Activated gamma-delta T cell treated with Interleukin-2 at 50 U/mL for 16 hours (primary cell): ENCODE results near the gene SRP9.
"Not testable (repeated sequence)": the region's sequence is repeated elsewhere in the genome, so short reads cannot be mapped to it uniquely, and the experiment has no call there.

Experiments
- DNase-seq: peaks from one replicate; pipeline ENCODE4 v3.0.0-alpha.2; 2020

The SRP9 gene

DNA sequence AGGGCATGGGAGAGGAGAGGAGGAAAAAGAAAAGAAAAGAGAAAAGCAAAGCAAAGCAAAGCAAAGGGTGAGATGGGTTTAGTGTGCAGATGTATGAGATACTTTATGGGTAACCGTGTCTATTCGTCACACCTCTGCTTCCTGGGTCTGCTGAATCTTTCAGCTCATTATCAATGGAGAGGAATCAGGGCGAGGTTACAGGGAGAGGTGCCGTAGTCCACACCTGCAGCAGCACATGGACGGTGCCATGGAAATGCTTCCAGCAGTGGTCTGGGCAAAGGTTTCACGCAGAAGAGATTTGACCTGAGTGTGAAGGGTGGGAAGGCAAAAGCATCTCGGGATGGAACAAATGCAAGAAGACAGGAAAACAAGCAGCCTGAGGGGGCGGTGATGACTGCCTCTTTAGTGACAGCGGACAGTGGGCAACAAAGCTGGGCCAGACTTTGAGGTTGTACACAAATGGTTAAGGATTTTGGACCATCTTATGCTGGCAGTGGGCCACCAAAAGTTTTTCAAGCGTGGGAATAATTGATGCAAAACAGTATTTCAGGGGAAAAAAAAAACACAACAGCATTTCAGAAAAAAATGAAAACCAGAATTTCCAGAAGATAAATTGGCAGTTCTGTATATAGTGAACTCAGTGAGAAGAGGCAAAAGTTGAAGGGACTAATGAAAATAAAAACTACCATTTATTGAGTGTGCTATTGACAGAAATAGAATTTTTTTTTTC lies 19.5 kb upstream of the SRP9 start:
- DNase-seq = no peak

DNA sequence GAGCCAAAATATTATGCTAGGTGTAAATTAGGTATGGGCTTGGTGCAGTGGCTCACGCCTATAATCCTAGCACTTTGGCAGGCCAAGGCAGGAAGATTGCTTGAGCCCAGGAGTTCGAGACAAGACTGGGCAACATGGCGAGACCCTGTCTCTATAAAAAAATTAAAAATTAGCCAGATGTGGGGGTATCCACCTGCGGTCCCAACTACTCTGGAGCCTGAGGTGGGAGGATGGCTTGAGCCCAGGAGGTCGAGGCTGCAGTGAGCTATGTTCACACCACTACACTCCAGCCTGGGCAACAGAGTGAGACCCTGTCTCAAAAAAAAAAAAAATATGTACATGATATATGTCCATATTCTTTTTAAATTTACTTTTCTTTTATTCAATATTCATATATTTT lies 17.7 kb upstream of the SRP9 start:
- not testable (repeated sequence) for DNase-seq

- no peak for DNase-seq
Observed at GRCh38 chr1:225760531-225760930, 17.1 kb upstream of the SRP9 start.

- DNase-seq = not testable (repeated sequence)
Observed at GRCh38 chr1:225761395-225761794, 16.2 kb upstream of the SRP9 start.

DNA sequence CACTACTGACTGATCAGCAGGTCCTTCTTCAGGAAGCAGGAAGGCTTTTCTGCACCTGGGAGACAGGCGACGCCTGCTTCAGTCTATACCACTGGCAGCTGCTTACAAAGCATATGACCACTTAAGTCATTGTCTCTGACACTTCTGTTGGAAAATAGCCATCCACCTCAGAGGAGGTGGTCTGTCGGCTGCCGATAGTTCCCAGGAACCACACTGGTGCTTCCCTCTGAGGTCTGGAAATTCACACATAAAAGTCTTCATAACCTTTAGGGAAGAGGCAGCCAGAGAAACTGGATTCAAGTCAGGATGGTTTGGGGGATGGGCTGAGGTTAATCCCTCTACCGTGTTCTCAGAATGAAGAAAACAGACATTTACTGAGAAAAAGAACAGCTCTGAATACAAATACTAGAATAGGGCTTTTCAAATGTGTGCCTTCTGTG lies 15.6 kb upstream of the SRP9 start:
- no peak for DNase-seq

- DNase-seq = no peak
Observed at GRCh38 chr1:225762444-225762843, 15.2 kb upstream of the SRP9 start.

DNA sequence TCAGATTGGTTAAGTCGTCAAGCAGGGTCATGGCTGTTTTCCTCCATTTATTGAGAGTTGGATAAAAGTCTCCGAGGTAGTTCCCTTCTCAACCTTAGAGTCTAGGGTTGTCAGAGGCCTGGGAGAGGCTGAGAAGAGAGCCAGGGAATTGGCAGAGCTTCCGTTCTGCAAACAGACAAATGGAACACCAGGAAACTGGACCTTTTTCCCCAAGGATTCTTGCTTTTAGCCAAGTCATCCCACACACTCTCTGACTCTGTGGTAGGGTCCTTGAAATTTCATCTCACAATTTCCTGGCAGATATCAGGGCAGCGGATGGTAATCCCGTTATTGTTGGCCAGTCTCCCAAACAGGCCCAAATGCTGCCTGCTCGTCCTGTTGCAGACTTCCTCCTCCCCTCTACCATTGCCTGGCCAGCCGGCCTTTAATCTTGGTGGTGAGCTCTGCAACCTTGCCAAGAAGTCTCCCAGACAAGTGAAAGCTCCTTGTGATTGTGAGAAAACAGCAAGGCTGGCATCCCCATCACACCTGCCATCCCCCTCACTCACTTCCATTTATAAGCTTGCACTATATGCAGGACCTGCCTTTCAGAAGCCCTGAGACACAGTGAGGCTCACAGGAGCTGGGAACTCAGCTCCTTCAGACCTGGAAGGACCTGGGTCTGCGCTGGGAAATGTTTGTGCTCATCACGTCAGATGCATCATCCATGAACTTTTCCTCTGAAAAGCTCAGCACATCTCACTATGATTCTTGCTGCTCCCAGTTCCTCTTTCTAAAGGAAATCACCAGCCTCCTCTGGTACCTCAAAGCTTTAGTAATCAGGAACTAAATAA lies 13.7 kb upstream of the SRP9 start:
- DNase-seq = no peak

DNA sequence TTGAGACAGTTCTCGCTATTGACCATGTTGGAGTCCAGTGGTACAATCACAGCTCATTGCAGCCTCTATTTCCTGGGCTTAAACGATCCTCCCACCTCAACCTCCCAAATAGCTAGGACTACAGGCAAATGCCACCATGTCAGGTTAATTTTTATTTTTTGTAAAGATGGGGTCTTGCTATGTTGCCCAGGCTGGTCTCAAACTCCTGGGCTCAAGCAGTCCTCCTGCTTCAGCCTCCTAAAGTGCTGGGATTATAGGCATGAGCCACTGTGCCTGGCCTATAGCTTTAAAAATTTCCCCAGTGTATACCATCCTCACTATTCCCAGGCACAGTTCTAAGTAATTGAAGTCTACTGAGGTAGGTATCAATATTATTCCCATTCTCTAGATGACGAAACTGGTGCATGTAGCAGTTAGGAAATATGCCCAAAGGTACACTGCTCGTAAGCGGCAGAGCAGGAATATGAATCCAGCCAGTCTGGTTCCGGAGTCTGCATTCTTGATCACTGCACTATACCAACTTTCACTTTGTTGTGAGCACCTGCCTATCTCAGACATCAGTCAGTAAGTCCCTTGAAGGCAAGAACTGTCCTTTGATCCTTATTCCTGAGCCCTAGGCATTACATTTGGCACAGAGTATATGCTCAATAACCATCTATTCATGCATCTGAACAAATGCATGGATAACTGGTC lies 11.5 kb upstream of the SRP9 start:
- DNase-seq = no peak

- no peak for DNase-seq
Observed at GRCh38 chr1:225766967-225767633, 10.5 kb upstream of the SRP9 start.

DNA sequence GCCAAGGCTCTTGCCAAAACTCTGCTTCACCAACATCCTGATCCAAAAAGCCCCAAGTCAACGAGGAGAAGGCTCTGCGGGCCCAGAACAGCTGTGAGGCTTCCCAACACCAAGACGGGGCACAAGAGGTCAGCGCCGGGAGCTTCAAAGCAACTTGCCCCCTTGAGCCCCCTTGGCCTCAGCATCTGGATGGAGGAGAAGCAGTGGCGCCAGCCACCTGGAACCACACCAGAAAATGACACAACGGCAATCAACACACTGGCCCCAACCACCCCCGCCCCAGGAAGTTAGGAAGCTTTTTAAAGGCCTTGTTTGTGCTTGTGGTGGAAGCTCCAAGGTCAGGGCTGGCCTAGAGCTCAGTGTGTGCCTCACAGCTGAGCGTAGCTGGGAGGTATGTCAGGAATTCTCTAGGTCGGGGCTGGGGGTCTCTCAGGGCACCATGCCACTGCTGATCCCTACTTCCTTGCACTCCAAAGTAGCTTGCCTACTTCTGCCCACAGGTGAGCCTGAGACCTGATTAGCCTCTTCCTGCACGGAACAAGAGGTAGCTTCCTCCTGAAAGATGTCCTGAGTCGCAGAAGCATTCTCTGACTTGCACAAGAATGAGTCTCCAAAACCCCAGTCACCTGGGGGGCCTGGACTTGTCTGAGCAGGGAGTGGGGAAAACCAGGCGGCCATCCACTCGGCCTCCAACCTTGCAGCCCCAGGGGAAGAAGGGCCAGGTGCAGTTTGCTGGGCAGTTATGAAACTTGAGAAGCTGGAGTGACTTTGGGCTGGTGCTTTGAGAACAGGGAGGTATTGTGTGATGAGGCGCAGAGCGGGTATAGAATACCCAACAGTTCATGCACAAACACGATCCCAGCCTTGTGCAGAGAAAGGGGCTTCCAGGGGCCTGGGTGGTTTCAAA lies 9.7 kb upstream of the SRP9 start:
- no peak for DNase-seq

GRCh38 chr1:225768662-225769426 lies 8.8 kb upstream of the SRP9 start:
- DNase-seq = no peak

- DNase-seq = no peak
Observed at GRCh38 chr1:225769687-225770086, 7.9 kb upstream of the SRP9 start.

- no peak for DNase-seq
Observed at GRCh38 chr1:225770561-225771248, 6.9 kb upstream of the SRP9 start.

- DNase-seq = no peak
Observed at GRCh38 chr1:225771661-225772322, 5.8 kb upstream of the SRP9 start.

DNA sequence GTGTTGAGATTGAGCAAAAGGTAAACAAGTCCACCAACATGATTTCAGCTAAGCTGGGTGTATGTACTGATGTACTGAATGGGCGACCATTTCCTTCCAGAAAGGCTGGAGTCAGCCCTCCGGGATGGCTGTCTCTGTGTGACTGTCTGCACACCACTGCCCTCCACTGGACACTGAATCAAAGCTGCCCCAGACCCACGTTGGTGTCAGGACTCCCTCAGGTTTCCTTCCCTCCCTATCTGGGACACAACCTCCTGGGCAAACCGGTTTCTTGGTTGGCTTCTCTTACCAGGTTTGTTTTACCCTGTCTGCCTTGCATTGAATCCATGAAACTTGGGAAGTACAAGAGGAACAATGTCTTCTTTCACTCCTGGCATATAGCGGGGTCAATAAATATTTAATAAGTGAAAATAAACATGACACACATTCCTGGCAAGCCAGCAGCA lies 5.3 kb upstream of the SRP9 start:
- DNase-seq = no peak

DNA sequence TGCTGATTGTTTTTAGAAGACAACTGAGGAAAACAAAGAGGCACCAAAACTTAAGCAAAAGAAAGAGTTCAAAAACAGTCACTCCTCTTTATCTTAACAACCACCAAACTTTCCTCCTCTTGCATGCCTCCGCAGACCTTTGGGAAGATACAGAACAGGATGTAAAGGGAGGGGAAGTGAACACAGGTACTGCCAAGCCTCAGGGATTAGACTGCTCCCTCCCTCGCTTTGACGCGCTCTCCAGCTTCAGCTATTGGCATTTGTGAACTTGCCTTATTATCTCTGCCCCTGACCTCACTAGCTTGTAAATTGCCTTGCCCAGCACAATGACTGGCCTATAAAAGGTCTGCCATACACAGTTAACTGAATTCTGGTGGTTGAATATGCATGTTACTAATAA lies 4.8 kb upstream of the SRP9 start:
- DNase-seq = no peak

GRCh38 chr1:225774281-225775147 lies 3.1 kb upstream of the SRP9 start:
- DNase-seq = no peak

DNA sequence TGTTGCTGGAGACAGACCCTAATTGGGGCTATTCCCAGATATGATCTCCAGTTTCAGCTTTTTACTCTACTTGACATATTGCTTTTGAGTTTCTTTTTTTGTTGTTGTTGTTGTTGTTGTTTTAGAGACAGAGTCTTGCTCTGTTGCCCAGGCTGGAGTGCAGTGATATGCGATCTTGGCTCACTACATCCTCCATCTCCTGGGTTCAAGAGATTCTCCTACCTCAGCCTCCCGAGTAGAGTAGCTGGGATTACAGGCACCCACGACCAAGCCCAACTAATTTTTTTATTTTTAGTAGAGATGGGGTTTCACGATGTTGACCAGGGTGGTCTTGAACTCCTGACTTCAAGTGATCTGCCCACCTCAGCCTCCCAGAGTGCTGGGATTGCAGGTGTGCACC lies 1.3 kb upstream of the SRP9 start:
- DNase-seq = no peak

DNA sequence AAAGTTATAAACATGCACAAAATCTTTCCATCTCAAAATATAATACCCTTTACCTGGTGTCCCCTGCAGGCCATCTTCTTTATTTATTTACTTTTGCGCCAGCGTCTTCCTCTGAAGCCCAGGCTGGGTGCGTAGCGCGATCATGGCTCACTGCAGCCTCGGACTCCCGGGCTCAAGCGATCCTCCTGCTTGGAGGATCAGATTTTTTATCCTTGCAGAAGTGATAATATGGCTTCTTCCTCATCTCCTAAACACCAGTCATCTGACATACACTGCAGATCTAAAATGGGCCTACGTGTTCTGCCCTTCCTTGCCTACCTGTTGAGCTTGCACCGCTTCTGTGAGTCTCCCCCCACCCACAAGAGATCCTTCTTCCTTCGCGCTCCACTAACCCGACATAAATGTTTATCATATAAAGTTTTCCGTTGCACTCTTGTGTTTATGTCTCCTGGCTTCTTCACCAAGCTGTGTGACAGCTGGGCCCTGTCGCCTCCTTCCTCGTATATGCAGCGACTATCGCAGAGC lies 506 bp upstream of the SRP9 start:
- no peak for DNase-seq
